SH-SY5Y (cell line): ENCODE data around the gene KCNIP4.

Experiments
- GATA2 ChIP-seq: IDR thresholded peaks from 2 replicates; pipeline ENCODE4 v1.6.1; 2011; ENCODE audit warnings: mild to moderate bottlenecking, low read depth, low read length
- GATA3 ChIP-seq: IDR thresholded peaks from 2 replicates; pipeline ENCODE4 v1.6.1; 2011; ENCODE audit warnings: low read depth, mild to moderate bottlenecking, low read length, moderate library complexity

- TF ChIP-seq GATA2 (no peak), GATA3 (no peak)
These were observed 323.1 kb downstream of the KCNIP4 start for GRCh38 chr4:21625447-21625846.
